CD14-positive monocyte (primary cell): ENCODE measurements around the gene LSM10. TPM values are rescaled to one million over a fixed set of nuclear protein-coding genes. Genes with fewer than 3 reads are reported as not detected.
A peak's percentile ranks its signal among the peaks of the same experiment; 100 is the strongest.

Experiments used
- DNase-seq, 3 donors: peaks; one replicate each; pipeline ENCODE4 v3.0.0-alpha.2; 2011 to 2022
- H2AFZ ChIP-seq: 2 replicates; pipeline ENCODE4 v1.6.0; 2012; ENCODE audit warnings: mild to moderate bottlenecking, low read depth, low read length, inconsistent platforms; ENCODE audit not compliant: insufficient read depth, poor library complexity, severe bottlenecking
- H3K27ac ChIP-seq, 2 donors: 1 replicate in 1 of 2; 2 replicates in 1 of 2; pipeline ENCODE4 v1.5.1; 2012 to 2013; ENCODE audit warnings: low read length in 2 of 2, control low read depth in 1 of 2, inconsistent platforms in 1 of 2, low read depth in 1 of 2, mild to moderate bottlenecking in 1 of 2
- H3K27me3 ChIP-seq, 2 donors: one replicate each; pipeline versions ENCODE4 v1.6.0 to v1.6.1; 2011 to 2013; ENCODE audit warnings: low read length in 2 of 2; ENCODE audit not compliant: control insufficient read depth in 2 of 2, insufficient read depth in 2 of 2
- H3K36me3 ChIP-seq, 2 donors: replicated peaks in 1 of 2; 1 replicate in 1 of 2; 2 replicates in 1 of 2; pipeline versions ENCODE4 v1.5.1 to v1.6.1; 2012 to 2013; ENCODE audit warnings: low read length in 2 of 2, control low read depth in 1 of 2, inconsistent platforms in 1 of 2, mild to moderate bottlenecking in 1 of 2; ENCODE audit not compliant: insufficient read depth in 2 of 2, control insufficient read depth in 1 of 2
- H3K4me1 ChIP-seq, 2 donors: 1 replicate in 1 of 2; 2 replicates in 1 of 2; pipeline versions ENCODE4 v1.5.1 to v1.6.1; 2012 to 2013; ENCODE audit warnings: low read length in 2 of 2, control low read depth in 1 of 2, inconsistent platforms in 1 of 2, mild to moderate bottlenecking in 1 of 2, moderate library complexity in 1 of 2; ENCODE audit not compliant: insufficient read depth in 2 of 2, control insufficient read depth in 1 of 2
- H3K4me2 ChIP-seq: replicated peaks from 2 replicates; pipeline ENCODE3; 2012; ENCODE audit warnings: low read length, moderate library complexity, mild to moderate bottlenecking; ENCODE audit not compliant: poor library complexity, severe bottlenecking; ENCODE audit errors: extremely low read depth
- H3K4me3 ChIP-seq, 3 experiments: fragments of 200-600 bp in 1 of 3; sonication (generic) in 1 of 3; replicated peaks in 1 of 3; 1 replicate in 2 of 3; 2 replicates in 1 of 3; pipeline ENCODE4 v1.5.1; 2011 to 2013; ENCODE audit warnings: low read length in 3 of 3, mild to moderate bottlenecking in 3 of 3, control low read depth in 2 of 3, low read depth in 2 of 3, inconsistent platforms in 1 of 3, moderate library complexity in 1 of 3
- H3K79me2 ChIP-seq: 2 replicates; pipeline ENCODE4 v1.6.0; 2012; ENCODE audit warnings: mild to moderate bottlenecking, control low read depth, inconsistent platforms, low read length, moderate library complexity; ENCODE audit not compliant: insufficient read depth
- H3K9ac ChIP-seq: 2 replicates; pipeline ENCODE4 v1.6.0; 2017; ENCODE audit warnings: low read length, mild to moderate bottlenecking; ENCODE audit not compliant: insufficient read depth, poor library complexity, severe bottlenecking
- H3K9me3 ChIP-seq, 2 donors: replicated peaks in 1 of 2; 1 replicate in 1 of 2; 2 replicates in 1 of 2; pipeline versions ENCODE4 v1.5.1 to v1.6.1; 2012 to 2013; ENCODE audit warnings: low read length in 2 of 2, control low read depth in 1 of 2; ENCODE audit not compliant: control insufficient read depth in 1 of 2, insufficient read depth in 1 of 2
- H4K20me1 ChIP-seq: 2 replicates; pipeline ENCODE4 v1.6.0; 2012; ENCODE audit warnings: mild to moderate bottlenecking, low read length, control low read depth, moderate library complexity; ENCODE audit not compliant: insufficient read depth
- H3K27ac Mint-ChIP-seq, 7 donors: one replicate each; pipeline ENCODE4 v1.8.0; 2020; ENCODE audit warnings: mild to moderate bottlenecking in 7 of 7, mixed read lengths in 7 of 7, moderate library complexity in 6 of 7, inconsistent platforms in 2 of 7
- H3K27me3 Mint-ChIP-seq, 3 donors: one replicate each; pipeline ENCODE4 v1.8.0; 2021 to 2022; ENCODE audit warnings: low read depth in 3 of 3, mild to moderate bottlenecking in 3 of 3, mixed read lengths in 3 of 3, moderate library complexity in 3 of 3, inconsistent platforms in 1 of 3
- H3K36me3 Mint-ChIP-seq, 2 donors: one replicate each; pipeline ENCODE4 v1.8.0; 2020; ENCODE audit warnings: mixed read lengths in 2 of 2, inconsistent platforms in 1 of 2, mild to moderate bottlenecking in 1 of 2
- H3K4me1 Mint-ChIP-seq: one replicate; pipeline ENCODE4 v1.8.0; 2020; ENCODE audit warnings: mild to moderate bottlenecking, mixed read lengths
- H3K4me3 Mint-ChIP-seq, 2 donors: one replicate each; pipeline ENCODE4 v1.8.0; 2020; ENCODE audit warnings: mild to moderate bottlenecking in 2 of 2, mixed read lengths in 2 of 2, moderate library complexity in 1 of 2
- H3K9me3 Mint-ChIP-seq, 7 donors: one replicate each; pipeline ENCODE4 v1.8.0; 2020 to 2022; ENCODE audit warnings: mixed read lengths in 7 of 7, mild to moderate bottlenecking in 6 of 7, moderate library complexity in 6 of 7, inconsistent platforms in 2 of 7
- CTCF ChIP-seq: fragments of 200-600 bp; IDR thresholded peaks from one replicate; pipeline ENCODE4 v1.8.0; 2022; ENCODE audit warnings: antibody characterized with exemption, mild to moderate bottlenecking
- WGBS: methylation state at CpG from one replicate; pipeline ENCODE4 v1.1.5; 2013; ENCODE audit warnings: missing lambda C conversion rate; ENCODE audit not compliant: insufficient coverage; 5-methylcytosine and 5-hydroxymethylcytosine counted together
- intact Hi-C, 2 donors: fragments of 100-400 bp; cut with micrococcal nuclease; formaldehyde crosslinking; loops; one replicate each; pipeline versions ENCODE4 v1.15.0 to v1.15.1; 2023
- polyA plus RNA-seq, 3 donors: library from polyadenylated mRNA; depleted of rRNA in 1 of 3; unstranded in 2 of 3; stranded (reverse) in 1 of 3; fragments of 300-500 nt in 2 of 3; fragments of >200 nt in 1 of 3; fragmentation: Illumina TruSeq in 2 of 3; gene quantifications; 1 replicate in 2 of 3; 2 replicates in 1 of 3; pipeline ENCODE4 v1.2.3, GENCODE V29; 2012 to 2021

Gene LSM10
- polyA plus RNA-seq, 3 donors: 91.4 to 234 (median 224) TPM

- Mint-ChIP-seq H3K4me3 (no peak overlapping the region), H3K27ac (peak overlapping the region in 2 of 7 donors; percentile 50 to 65), H3K4me1 (peaks cover 37% of the 10 kb centered on the region), H3K36me3 (peaks cover 78 to 89% of the 10 kb centered on the region in 2 donors), H3K9me3 (peaks cover 0 to 2% (median 0%) of the 10 kb centered on the region in 7 donors), H3K27me3 (no peaks in the 10 kb centered on the region)
- TF ChIP-seq CTCF: no peak
- H3K36me3 ChIP-seq: peaks cover 62 to 77% of the 10 kb centered on the region in 2 donors
- H3K27me3 ChIP-seq: no peaks in the 10 kb centered on the region
- DNase-seq: no peak
- 87% methylated on average over 11 of the region's 15 CpGs for WGBS
- no peak overlapping the region for H3K4me2 ChIP-seq
- H2AFZ ChIP-seq: no peak overlapping the region
- intact Hi-C loops: no loop called here
- H3K79me2 ChIP-seq: no peaks in the 10 kb centered on the region
- peaks cover 34 to 41% of the 10 kb centered on the region in 2 donors for H3K4me1 ChIP-seq
- no peaks in the 10 kb centered on the region for H3K9me3 ChIP-seq
- no peak overlapping the region for H3K4me3 ChIP-seq
- no peak overlapping the region for H3K27ac ChIP-seq
- H4K20me1 ChIP-seq: peaks cover 91% of the 10 kb centered on the region
- no peak overlapping the region for H3K9ac ChIP-seq
Measured at GRCh38 chr1:36352910-36353878, 44.5 kb downstream of the LSM10 start.

- H3K4me3 Mint-ChIP-seq: no peak overlapping the region
- Histone ChIP-seq H3K27me3 (no peaks in the 10 kb centered on the region), H3K4me1 (peaks cover 34 to 41% of the 10 kb centered on the region in 2 donors), H3K27ac (peak overlapping the region in 1 of 2 donors; percentile 72), H3K9ac (no peak overlapping the region), H3K4me3 (no peak overlapping the region), H3K9me3 (no peaks in the 10 kb centered on the region), H3K4me2 (no peak overlapping the region), H3K79me2 (no peaks in the 10 kb centered on the region), H2AFZ (no peak overlapping the region), H3K36me3 (peaks cover 64 to 77% of the 10 kb centered on the region in 2 donors), H4K20me1 (peaks cover 88% of the 10 kb centered on the region)
- 83% methylated on average over 7 of the region's 13 CpGs for WGBS
- DNase-seq: no peak
- peaks cover 37% of the 10 kb centered on the region for H3K4me1 Mint-ChIP-seq
- peaks cover 0 to 2% (median 0%) of the 10 kb centered on the region in 7 donors for H3K9me3 Mint-ChIP-seq
- intact Hi-C loops: no loop called here
- no peak for TF ChIP-seq CTCF
- peaks cover 77 to 89% of the 10 kb centered on the region in 2 donors for H3K36me3 Mint-ChIP-seq
- peak overlapping the region in 5 of 7 donors; percentile 7 to 65 (median 42) for H3K27ac Mint-ChIP-seq
- H3K27me3 Mint-ChIP-seq: no peaks in the 10 kb centered on the region
Measured at GRCh38 chr1:36352125-36352909, 45.4 kb downstream of the LSM10 start.
